ENCODE results near the gene IL4I1.
A peak's percentile ranks its signal among the peaks of the same experiment; 100 is the strongest.

The IL4I1 gene

DNA sequence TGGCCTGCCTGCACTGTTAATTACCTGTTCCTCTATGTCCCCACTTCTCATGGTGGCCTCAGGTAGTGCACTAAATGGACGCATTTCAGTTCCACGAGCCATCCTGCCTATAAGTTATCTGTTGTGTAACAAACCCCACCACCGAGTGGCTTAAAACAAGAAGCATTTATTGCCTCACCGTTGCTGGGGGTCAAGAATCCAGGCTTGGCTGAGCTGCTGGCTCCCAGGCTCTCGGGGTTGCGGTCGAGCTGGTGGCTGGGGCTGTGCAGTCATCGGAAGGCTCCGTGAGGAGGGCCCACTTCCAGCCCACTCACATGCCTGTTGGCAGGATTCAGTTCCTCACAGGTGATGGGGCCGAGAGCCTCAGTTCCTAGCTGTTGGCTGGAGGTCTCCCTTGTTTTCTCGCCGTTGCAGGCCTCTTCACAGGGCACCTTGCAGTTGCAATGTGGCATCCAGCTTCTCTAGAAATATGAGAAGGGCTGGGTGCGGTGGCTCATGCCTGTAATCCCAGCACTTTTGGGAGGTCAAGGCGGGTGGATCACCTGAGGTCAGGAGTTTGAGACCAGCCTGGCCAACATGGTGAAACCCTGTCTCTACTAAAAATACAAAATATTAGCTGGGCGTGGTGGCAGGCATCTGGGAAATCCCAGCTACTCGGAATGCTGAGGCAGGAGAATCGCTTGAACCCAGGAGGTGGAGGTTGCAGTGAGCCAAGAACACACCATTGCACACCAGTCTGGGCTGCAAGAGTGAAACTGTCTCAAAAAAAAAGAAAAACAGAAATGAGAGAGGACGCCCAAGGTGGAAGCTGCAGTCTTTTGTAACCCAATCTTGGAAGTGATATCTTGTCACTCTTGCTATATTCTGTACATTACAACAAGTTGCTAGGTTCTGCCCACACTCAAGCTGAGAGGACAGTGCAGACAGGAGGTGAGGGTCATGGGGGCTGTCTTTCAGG, 52.3 kb downstream of the IL4I1 start:
- FAIRE-seq: no peak
- DNase-seq (ENCODE audit: insufficient read length, low spot score): no peak
- no peak for TF ChIP-seq SPI1 (IDR thresholded peaks at IDR 0.05; ENCODE audit: low read depth, low read length)
- TF ChIP-seq POLR2AphosphoS5 (IDR thresholded peaks at IDR 0.05; ENCODE audit: low read depth, low read length): no peak
- no peak for TF ChIP-seq TAF1 (IDR thresholded peaks at IDR 0.05; ENCODE audit: low read depth, low read length)
- no peak for TF ChIP-seq PAX5 (IDR thresholded peaks at IDR 0.05; ENCODE audit: insufficient read depth, low read length, severe bottlenecking)
- TF ChIP-seq POLR2A (IDR thresholded peaks at IDR 0.05; ENCODE audit: low read depth, low read length): no peak
- TF ChIP-seq POU2F2 (IDR thresholded peaks at IDR 0.05; ENCODE audit: low read depth, low read length): no peak

DNA sequence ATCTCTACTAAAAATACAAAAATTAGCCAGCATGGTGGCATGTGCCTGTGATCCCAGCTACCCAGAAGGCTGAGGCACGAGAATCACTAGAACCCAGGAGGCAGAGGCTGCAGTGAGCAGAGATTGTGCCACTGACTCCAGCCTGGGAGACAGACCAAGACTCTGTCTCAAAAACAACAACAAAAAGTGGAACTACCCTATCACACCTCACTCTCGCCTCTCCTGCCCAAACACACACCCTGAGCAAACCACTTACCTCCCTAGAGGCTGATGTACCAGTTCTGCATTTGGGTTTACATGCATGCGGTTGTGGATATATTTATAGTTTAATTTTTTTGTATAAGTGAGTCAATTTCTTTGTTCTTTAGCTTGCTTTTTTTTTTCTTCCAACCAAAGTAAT, 53.4 kb downstream of the IL4I1 start:
- TF ChIP-seq SPI1 (IDR thresholded peaks at IDR 0.05; ENCODE audit: low read depth, low read length): peak; percentile 58
- no peak for TF ChIP-seq TAF1 (IDR thresholded peaks at IDR 0.05; ENCODE audit: low read depth, low read length)
- no peak for FAIRE-seq
- DNase-seq (ENCODE audit: insufficient read length, low spot score): no peak

DNA sequence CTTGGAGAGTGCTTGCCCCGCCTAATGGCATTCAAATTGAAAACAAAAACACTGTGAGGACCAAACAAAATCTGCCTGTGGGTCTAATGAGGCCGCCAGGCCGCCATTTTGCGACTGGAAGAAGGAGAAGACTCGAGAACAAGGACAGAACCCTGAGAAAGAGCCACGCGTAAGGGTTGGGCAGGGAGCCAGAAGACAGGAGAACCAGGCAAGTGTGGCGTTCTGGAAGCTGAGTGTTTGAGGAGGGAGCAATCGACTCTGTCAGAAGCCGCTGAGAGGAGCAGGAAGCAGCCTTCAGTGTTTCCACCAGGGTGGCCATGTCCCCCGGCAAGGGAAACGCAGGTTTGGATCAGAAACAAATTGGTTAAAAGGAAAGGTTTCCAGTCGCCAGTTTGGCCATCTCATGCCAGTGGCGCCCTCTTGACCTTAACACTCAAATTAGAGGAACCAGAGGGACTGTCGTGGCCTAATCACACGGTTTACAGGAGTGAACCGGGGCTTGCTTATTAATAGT, 55.9 kb downstream of the IL4I1 start:
- TF ChIP-seq SPI1 (IDR thresholded peaks at IDR 0.05; ENCODE audit: low read depth, low read length) (no peak), TAF1 (IDR thresholded peaks at IDR 0.05; ENCODE audit: low read depth, low read length) (no peak), POLR2AphosphoS5 (IDR thresholded peaks at IDR 0.05; ENCODE audit: low read depth, low read length) (no peak), POU2F2 (IDR thresholded peaks at IDR 0.05; ENCODE audit: low read depth, low read length) (no peak), POLR2A (IDR thresholded peaks at IDR 0.05; ENCODE audit: low read depth, low read length) (no peak), PAX5 (IDR thresholded peaks at IDR 0.05; ENCODE audit: insufficient read depth, low read length, severe bottlenecking) (no peak)
- FAIRE-seq (no peak), DNase-seq (ENCODE audit: insufficient read length, low spot score) (no peak)

DNA sequence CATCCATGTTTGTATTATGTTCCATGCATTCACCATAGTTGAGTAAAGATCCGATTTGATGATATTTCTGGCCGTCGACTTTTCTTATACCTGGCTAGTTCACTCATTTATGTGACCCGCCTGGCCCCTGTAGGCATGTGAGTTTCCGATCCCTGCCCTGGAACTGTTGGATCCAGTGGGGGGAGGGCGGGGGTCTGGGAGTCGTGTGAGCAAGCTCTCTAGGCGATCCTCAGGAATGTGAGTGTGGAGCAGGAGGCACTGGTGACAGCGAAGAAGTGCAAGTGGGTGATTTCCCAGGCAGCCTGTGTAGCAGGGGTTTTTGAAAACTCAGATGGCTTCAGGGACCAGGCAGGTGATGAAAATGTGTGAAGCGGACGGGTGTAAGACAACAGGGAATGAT, 56.4 kb downstream of the IL4I1 start:
- TF ChIP-seq POU2F2 (IDR thresholded peaks at IDR 0.05; ENCODE audit: low read depth, low read length) (no peak), SPI1 (IDR thresholded peaks at IDR 0.05; ENCODE audit: low read depth, low read length) (no peak), POLR2A (IDR thresholded peaks at IDR 0.05; ENCODE audit: low read depth, low read length) (no peak), TAF1 (IDR thresholded peaks at IDR 0.05; ENCODE audit: low read depth, low read length) (no peak), POLR2AphosphoS5 (IDR thresholded peaks at IDR 0.05; ENCODE audit: low read depth, low read length) (no peak), PAX5 (IDR thresholded peaks at IDR 0.05; ENCODE audit: insufficient read depth, low read length, severe bottlenecking) (no peak)
- DNase-seq (ENCODE audit: insufficient read length, low spot score): no peak
- FAIRE-seq: no peak

DNA sequence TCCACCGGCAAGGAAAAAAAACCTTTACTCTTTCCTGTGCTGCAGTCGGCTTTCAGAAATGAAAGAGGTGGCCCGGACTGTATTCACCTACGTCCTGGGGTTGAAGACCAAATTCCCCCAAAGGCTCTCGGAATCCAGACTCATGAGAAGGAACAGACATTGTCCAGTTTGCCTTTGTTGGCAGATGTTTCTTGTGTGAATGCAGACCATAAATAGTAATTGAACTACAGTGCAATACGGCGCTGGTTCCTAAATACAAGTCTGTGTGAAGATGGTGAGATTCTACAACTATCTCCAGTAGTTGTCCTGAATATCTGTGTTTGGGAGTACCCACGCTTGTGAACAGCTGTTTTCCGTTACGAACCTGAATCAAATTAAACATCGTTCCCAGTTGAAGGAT, 57.0 kb downstream of the IL4I1 start:
- FAIRE-seq: no peak
- TF ChIP-seq SPI1 (IDR thresholded peaks at IDR 0.05; ENCODE audit: low read depth, low read length) (no peak), TAF1 (IDR thresholded peaks at IDR 0.05; ENCODE audit: low read depth, low read length) (no peak), POLR2A (IDR thresholded peaks at IDR 0.05; ENCODE audit: low read depth, low read length) (no peak), POU2F2 (IDR thresholded peaks at IDR 0.05; ENCODE audit: low read depth, low read length) (no peak), POLR2AphosphoS5 (IDR thresholded peaks at IDR 0.05; ENCODE audit: low read depth, low read length) (no peak)
- no peak for DNase-seq (ENCODE audit: insufficient read length, low spot score)
